A549 (cell line): ENCODE measurements around the gene PRF1. TPM values are rescaled to one million over a fixed set of nuclear protein-coding genes. Genes with fewer than 3 reads are reported as not detected.

Experiments used
- ATAC-seq, 2 experiments: fragments of 200-7000 bp in 1 of 2; fragments of >200 bp in 1 of 2; cut with Nextera tagmentation in 1 of 2; cut with Tn5 transposase in 1 of 2; 3 replicates each; pipeline versions ENCODE4 v1.8.0 to v1.9.1; 2018 to 2020; ENCODE audit warnings: mild to moderate bottlenecking in 1 of 2, moderate library complexity in 1 of 2
- CTCF ChIA-PET: fragments of 300-600 bp; sonication (Branson Sonifier 250); formaldehyde crosslinking; extraction: SDS; loops from one replicate; lab custom pipeline; 2021; ENCODE audit warnings: antibody characterized with exemption, inconsistent platforms; lab: Yijun Ruan, JAX
- POLR2A ChIA-PET: fragments of 350-600 bp; formaldehyde crosslinking; extraction: SDS; loops from one replicate; lab custom pipeline; 2021; ENCODE audit warnings: antibody characterized with exemption, inconsistent platforms; lab: Yijun Ruan, JAX
- DNase-seq, 2 experiments: peaks; one replicate each; pipeline versions ENCODE4 v3.0.0 to v3.0.0-alpha.2; 2011 to 2016; ENCODE audit warnings: low read depth in 1 of 2, low spot score in 1 of 2
- FAIRE-seq: peaks from 2 replicates; lab custom pipeline; 2011; peaks lifted over from hg19 to GRCh38; lab: Jason Lieb, UNC
- H3K27ac ChIP-seq, 2 experiments: fragments of >200 bp; sonication (Bioruptor Twin); formaldehyde crosslinking; 3 replicates each; pipeline ENCODE4 v1.5.1; 2016 to 2017
- H3K4me1 ChIP-seq: fragments of >200 bp; sonication (Bioruptor Twin); formaldehyde crosslinking; 3 replicates; pipeline ENCODE4 v1.6.1; 2016
- H3K4me2 ChIP-seq: fragments of >200 bp; sonication (Bioruptor Twin); formaldehyde crosslinking; 3 replicates; pipeline ENCODE4 v1.6.1; 2016
- H3K4me3 ChIP-seq: fragments of >200 bp; sonication (Bioruptor Twin); formaldehyde crosslinking; 3 replicates; pipeline ENCODE4 v1.5.1; 2016
- H3K9me3 ChIP-seq: fragments of >200 bp; sonication (Bioruptor Twin); formaldehyde crosslinking; 3 replicates; pipeline ENCODE4 v1.6.1; 2016
- BHLHE40 ChIP-seq: IDR thresholded peaks from 2 replicates; pipeline ENCODE4 v1.6.1; 2012; ENCODE audit warnings: low read depth, low read length, inconsistent platforms
- CEBPB ChIP-seq, 2 experiments: fragments of >200 bp in 1 of 2; sonication (Bioruptor Twin) in 1 of 2; formaldehyde crosslinking in 1 of 2; IDR thresholded peaks; 2 replicates each; pipeline ENCODE4 v1.6.1; 2012 to 2016
- CHD4 ChIP-seq: fragments of 200-600 bp; sonication (generic); IDR thresholded peaks from 2 replicates; pipeline ENCODE4 v1.6.1; 2016; ENCODE audit warnings: antibody characterized with exemption, mild to moderate bottlenecking, borderline replicate concordance
- CTCF ChIP-seq: fragments of >200 bp; sonication (Bioruptor Twin); formaldehyde crosslinking; IDR thresholded peaks from 3 replicates; pipeline ENCODE4 v1.5.1; 2016
- ELK1 ChIP-seq: fragments of 150-350 bp; IDR thresholded peaks from 2 replicates; pipeline ENCODE4 v1.6.1; 2014; ENCODE audit warnings: low read depth, mild to moderate bottlenecking, low read length
- FOSB ChIP-seq: fragments of 250-450 bp; sonication (Bioruptor Pico); IDR thresholded peaks from 2 replicates; pipeline ENCODE4 v1.5.0; 2020; ENCODE audit warnings: mild to moderate bottlenecking, moderate library complexity
- FOXS1 ChIP-seq: fragments of 250-450 bp; sonication (Bioruptor Pico); IDR thresholded peaks from 2 replicates; pipeline ENCODE4 v1.5.0; 2020; ENCODE audit warnings: mild to moderate bottlenecking, moderate library complexity
- GATA3 ChIP-seq: IDR thresholded peaks from 2 replicates; pipeline ENCODE4 v1.6.1; 2012; ENCODE audit warnings: borderline replicate concordance
- HDAC2 ChIP-seq: fragments of 200-600 bp; sonication (generic); IDR thresholded peaks from 2 replicates; pipeline ENCODE4 v1.6.1; 2016
- HES2 ChIP-seq: fragments of >200 bp; sonication (Bioruptor Twin); formaldehyde crosslinking; IDR thresholded peaks from 2 replicates; pipeline ENCODE4 v1.6.1; 2016
- HOXB5 ChIP-seq: fragments of 250-450 bp; sonication (Bioruptor Pico); IDR thresholded peaks from 2 replicates; pipeline ENCODE4 v1.5.0; 2020; ENCODE audit warnings: mild to moderate bottlenecking, moderate library complexity
- JUNB ChIP-seq: fragments of >200 bp; sonication (Bioruptor Twin); formaldehyde crosslinking; IDR thresholded peaks from 2 replicates; pipeline ENCODE4 v1.6.1; 2016
- MAX ChIP-seq: IDR thresholded peaks from 2 replicates; pipeline ENCODE4 v1.6.1; 2012
- MAZ ChIP-seq: fragments of 150-350 bp; IDR thresholded peaks from 2 replicates; pipeline ENCODE4 v1.6.1; 2014; ENCODE audit warnings: antibody characterized with exemption, low read depth, low read length, borderline replicate concordance
- PBX3 ChIP-seq: IDR thresholded peaks from 2 replicates; pipeline ENCODE4 v1.6.1; 2012
- RAD21 ChIP-seq, 2 experiments: fragments of >200 bp in 1 of 2; sonication (Bioruptor Twin) in 1 of 2; formaldehyde crosslinking in 1 of 2; IDR thresholded peaks in 1 of 2; conservative IDR thresholded peaks in 1 of 2; 2 replicates in 1 of 2; 3 replicates in 1 of 2; pipeline ENCODE4 v1.6.1; 2012 to 2018; ENCODE audit warnings: inconsistent platforms in 1 of 2
- RFX5 ChIP-seq: fragments of 450-650 bp; IDR thresholded peaks from 2 replicates; pipeline ENCODE4 v1.7.1; 2014; ENCODE audit warnings: antibody characterized with exemption, mild to moderate bottlenecking, moderate library complexity
- RNF2 ChIP-seq: fragments of 200-600 bp; sonication (generic); IDR thresholded peaks from 2 replicates; pipeline ENCODE4 v1.6.1; 2016; ENCODE audit warnings: low read depth, mild to moderate bottlenecking, antibody characterized with exemption, moderate library complexity, borderline replicate concordance
- SMC3 ChIP-seq: fragments of >200 bp; sonication (Bioruptor Twin); formaldehyde crosslinking; IDR thresholded peaks from 3 replicates; pipeline ENCODE4 v1.6.1; 2018; ENCODE audit warnings: inconsistent platforms
- SREBF2 ChIP-seq: fragments of 450-650 bp; IDR thresholded peaks from 2 replicates; pipeline ENCODE4 v1.6.1; 2014; ENCODE audit warnings: mild to moderate bottlenecking, moderate library complexity
- USF2 ChIP-seq: fragments of 450-650 bp; IDR thresholded peaks from 2 replicates; pipeline ENCODE4 v1.6.1; 2014; ENCODE audit warnings: antibody characterized with exemption
- ZNF302 ChIP-seq: fragments of 250-450 bp; sonication (Bioruptor Pico); IDR thresholded peaks from 2 replicates; pipeline ENCODE4 v1.9.0; 2021; ENCODE audit warnings: inconsistent platforms, mild to moderate bottlenecking, moderate library complexity
- ZSCAN20 ChIP-seq: fragments of 250-450 bp; sonication (Bioruptor Pico); IDR thresholded peaks from 2 replicates; pipeline ENCODE4 v1.8.0; 2022; ENCODE audit warnings: mild to moderate bottlenecking, moderate library complexity
- WGBS: methylation state at CpG from one replicate; pipeline ENCODE4 v1.1.6; 2017; ENCODE audit errors: missing lambda C conversion rate; 5-methylcytosine and 5-hydroxymethylcytosine counted together
- polyA plus RNA-seq, 4 experiments: library from polyadenylated mRNA; depleted of rRNA in 3 of 4; stranded (reverse); fragments of >200 nt; fragmentation: RNase III in 1 of 4; extraction: RNeasy Plus Mini Kit Qiagen cat#74134 plus additional on column Dnase treatment in 1 of 4; gene quantifications; 2 replicates in 3 of 4; 3 replicates in 1 of 4; pipeline ENCODE4 v1.2.3, GENCODE V29; 2011 to 2017

PRF1 gene
- polyA plus RNA-seq, 2 of the 4 experiments (the other 2 are of a cell fraction): not detected

- TF ChIP-seq PBX3 (no peak), MAX (no peak), ZSCAN20 (CRISPR knock-in tag) (no peak)
- Histone ChIP-seq H3K4me3 (no peak overlapping the region), H3K27ac (no peak overlapping the region), H3K4me2 (no peak overlapping the region), H3K4me1 (no peaks in the 10 kb centered on the region), H3K9me3 (no peaks in the 10 kb centered on the region)
- POLR2A ChIA-PET: no interaction called here
- FAIRE-seq (no peak), ATAC-seq (no peak), DNase-seq (no peak)
- CTCF ChIA-PET: interaction anchor here (0.7 to 6.3 kb wide), 9 partner anchors 9 to 655 kb away, joined by 3 to 63 read pairs (median 5); no protein-coding TSS in a partner anchor
- WGBS: 84% methylated on average over 5 of the region's 5 CpGs
Observed at GRCh38 chr10:70559861-70560260, 42.7 kb downstream of the PRF1 start.

GRCh38 chr10:70558871-70559810 lies 43.4 kb downstream of the PRF1 start:
- POLR2A ChIA-PET: no interaction called here
- 63% methylated on average over 20 of the region's 20 CpGs for WGBS
- CTCF ChIA-PET: interaction anchor here (0.6 to 6.3 kb wide), 19 partner anchors 8 to 725 kb away, joined by 3 to 63 read pairs (median 3); no protein-coding TSS in a partner anchor
- Histone ChIP-seq H3K9me3 (no peaks in the 10 kb centered on the region), H3K4me2 (0 out of 3 replicates have a peak overlapping the region, but pooled peaks have one; percentile 23), H3K27ac (no peak overlapping the region), H3K4me3 (no peak overlapping the region), H3K4me1 (no peaks in the 10 kb centered on the region)
- peak; percentile 48 to 52 for DNase-seq
- no peak for TF ChIP-seq ELK1
- peak; percentile 57; the same call in 2 of the 3 replicates for TF ChIP-seq SMC3
- TF ChIP-seq RAD21 (conservative IDR thresholded peaks at IDR 0.05 in 1 of 2, IDR thresholded peaks at IDR 0.05 in 1 of 2): peak in 1 of 2 experiments; percentile 37; a peak in 3 of 5 replicates
- TF ChIP-seq JUNB: no peak
- no peak for TF ChIP-seq MAZ
- TF ChIP-seq CTCF: peak; percentile 41
- no peak for TF ChIP-seq RNF2
- no peak for TF ChIP-seq FOXS1 (CRISPR knock-in tag)
- no peak for TF ChIP-seq FOSB
- TF ChIP-seq GATA3: no peak
- no peak for TF ChIP-seq HDAC2
- no peak for TF ChIP-seq ZNF302 (CRISPR knock-in tag)
- no peak for TF ChIP-seq BHLHE40
- no peak for TF ChIP-seq RFX5
- no peak for TF ChIP-seq CEBPB (IDR thresholded peaks at IDR 0.05)
- ATAC-seq: peak; percentile 75 to 90
- FAIRE-seq: no peak

GRCh38 chr10:70558295-70558694 lies 44.2 kb downstream of the PRF1 start:
- Histone ChIP-seq H3K4me2 (no peak overlapping the region), H3K4me3 (no peak overlapping the region), H3K4me1 (no peaks in the 10 kb centered on the region), H3K9me3 (no peaks in the 10 kb centered on the region), H3K27ac (no peak overlapping the region)
- no peak for FAIRE-seq
- DNase-seq: no peak
- ATAC-seq: no peak
- ChIA-PET CTCF (interaction anchor here (0.9 to 6.3 kb wide), 9 partner anchors 8 to 726 kb away, joined by 3 to 63 read pairs (median 5); no protein-coding TSS in a partner anchor), POLR2A (no interaction called here)
- 86% methylated on average over 11 of the region's 11 CpGs for WGBS
- TF ChIP-seq PBX3: no peak
- TF ChIP-seq ZSCAN20 (CRISPR knock-in tag): no peak
- no peak for TF ChIP-seq HES2
- TF ChIP-seq HOXB5 (CRISPR knock-in tag): no peak
- no peak for TF ChIP-seq FOXS1 (CRISPR knock-in tag)
- TF ChIP-seq BHLHE40: no peak
- TF ChIP-seq SREBF2: no peak
- TF ChIP-seq CHD4: no peak
- TF ChIP-seq USF2: no peak
